RPMI8226 (cell line): ENCODE data around the gene LRBA.

ENCODE experiments used
- DNase-seq: peaks from one replicate; pipeline ENCODE4 v3.0.0-alpha.2; 2015

The LRBA gene

GRCh38 chr4:150641612-150642011, 373.5 kb downstream of the LRBA start:
- DNase-seq, result no peak

GRCh38 chr4:150632639-150633038, 382.4 kb downstream of the LRBA start:
- no peak for DNase-seq

DNA sequence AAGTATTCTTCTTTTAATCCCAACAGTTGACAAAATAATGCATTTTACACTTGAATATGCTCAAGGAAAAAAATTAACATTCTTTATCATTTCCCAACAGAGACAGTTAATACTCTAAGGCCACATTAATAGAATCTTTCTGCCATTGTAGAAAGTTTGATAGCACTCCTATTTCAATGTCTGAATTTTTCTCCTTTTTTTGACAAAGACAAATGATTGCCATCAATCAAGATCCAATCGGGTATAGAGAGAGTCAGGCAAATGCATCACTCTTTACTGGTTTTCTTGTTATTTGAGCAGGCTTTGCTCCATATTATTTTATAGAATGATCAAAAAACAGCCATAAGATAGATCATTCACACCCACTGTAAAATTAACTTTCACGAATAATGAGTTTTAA, 387.0 kb downstream of the LRBA start:
- DNase-seq, result no peak

GRCh38 chr4:150625033-150625432, 390.1 kb downstream of the LRBA start:
- DNase-seq, result no peak

GRCh38 chr4:150624055-150624454, 391.0 kb downstream of the LRBA start:
- no peak for DNase-seq

- DNase-seq, result no peak
These were observed 396.0 kb downstream of the LRBA start for GRCh38 chr4:150619042-150619441.

DNA sequence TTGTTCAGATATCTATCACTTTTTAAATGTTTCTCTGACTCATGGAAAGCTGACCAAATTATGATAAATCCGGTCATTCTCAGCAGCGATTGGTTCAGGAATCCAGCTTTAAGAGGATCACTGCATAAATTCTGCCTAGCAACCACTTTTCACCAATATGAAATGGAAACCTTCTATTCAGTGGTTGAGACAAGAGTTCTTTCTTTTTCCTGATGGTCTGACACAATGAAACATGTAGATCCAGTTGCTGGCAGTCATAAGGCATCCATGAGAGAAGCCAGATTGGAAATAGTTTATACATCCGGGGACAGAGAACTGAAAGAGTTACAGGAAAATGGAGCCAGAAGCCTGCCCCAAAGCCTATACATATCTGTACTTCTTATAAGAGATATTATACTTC, 406.0 kb downstream of the LRBA start:
- no peak for DNase-seq

GRCh38 chr4:150600812-150601445, 414.2 kb downstream of the LRBA start:
- no peak for DNase-seq

DNA sequence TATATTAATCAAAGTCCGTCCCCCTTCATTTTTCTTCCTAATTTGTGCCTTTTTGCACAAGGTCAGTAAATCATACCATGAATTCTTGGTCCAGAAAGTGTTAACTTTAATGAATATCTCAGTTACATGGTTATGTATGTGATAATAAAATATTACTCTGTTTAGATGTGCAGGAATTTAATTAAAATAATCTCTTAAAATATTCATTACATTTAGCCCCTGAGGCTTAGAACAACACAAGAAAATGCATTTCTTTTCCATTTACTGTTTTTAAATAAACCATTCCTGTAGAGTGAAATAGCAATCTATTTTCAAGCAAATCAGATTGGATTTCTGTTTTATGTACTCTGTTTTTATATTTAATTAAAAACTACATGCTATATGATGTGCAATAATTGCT, 415.5 kb downstream of the LRBA start:
- no peak for DNase-seq

GRCh38 chr4:150598909-150599308, 416.2 kb downstream of the LRBA start:
- DNase-seq, result no peak

- DNase-seq, result no peak
These were observed 421.1 kb downstream of the LRBA start for GRCh38 chr4:150593996-150594395.

- no peak for DNase-seq
These were observed 423.2 kb downstream of the LRBA start for GRCh38 chr4:150591904-150592303.

DNA sequence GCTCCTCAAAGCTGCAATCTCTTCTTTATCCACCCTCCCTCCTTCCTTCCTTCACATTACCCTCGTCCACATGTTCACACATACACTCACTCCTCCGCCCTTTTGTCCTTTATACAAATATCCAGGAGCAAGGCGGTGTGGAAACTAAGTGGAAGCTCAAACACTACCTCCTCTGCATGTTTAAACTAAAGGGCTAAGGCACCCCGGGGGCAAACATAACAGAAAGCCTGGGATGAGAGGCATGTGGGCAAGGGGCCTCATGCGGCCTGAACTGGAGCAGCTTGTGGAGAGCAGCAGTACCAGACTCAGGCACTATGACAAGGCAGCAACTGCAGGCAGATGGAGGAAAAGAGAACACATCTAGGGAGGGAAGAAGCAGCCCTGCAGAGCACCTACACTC, 423.7 kb downstream of the LRBA start:
- no peak for DNase-seq

DNA sequence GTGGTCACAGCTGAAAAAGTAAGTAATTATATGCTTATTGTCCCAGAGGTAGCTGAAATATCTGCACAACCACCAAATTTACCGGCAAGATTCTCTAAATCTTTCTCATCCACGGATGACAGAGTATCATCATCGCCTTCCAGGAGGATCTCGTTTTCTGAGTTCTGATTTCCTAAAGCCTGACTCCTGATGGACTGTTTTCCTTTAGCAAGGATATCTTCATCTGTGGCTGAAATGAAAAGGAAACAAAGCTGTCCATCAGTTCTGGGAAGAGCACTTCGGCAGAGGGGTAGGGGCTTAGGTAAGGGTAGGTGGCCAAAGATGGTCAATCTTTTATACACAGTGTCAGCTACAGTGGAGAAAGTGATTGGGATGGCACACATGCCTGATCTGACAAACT, 424.5 kb downstream of the LRBA start:
- no peak for DNase-seq

DNA sequence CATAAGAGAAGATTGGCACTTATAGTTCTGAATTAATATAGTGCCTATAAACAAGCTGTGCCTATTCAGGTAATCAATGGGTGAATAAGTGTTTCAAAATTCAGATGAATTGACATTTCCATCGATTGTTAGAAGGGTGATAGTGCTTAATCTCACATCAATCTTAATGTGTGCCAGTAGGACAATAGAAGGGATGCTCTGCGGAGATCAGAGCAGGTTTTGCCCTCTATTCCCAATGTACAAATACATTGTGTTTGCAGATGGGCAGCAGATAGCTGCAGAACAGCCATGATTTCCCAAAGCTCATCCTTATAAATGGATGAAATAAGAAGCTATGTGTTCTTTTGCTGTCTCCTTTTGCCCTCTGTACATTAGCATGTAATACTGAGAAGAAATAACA, 425.9 kb downstream of the LRBA start:
- no peak for DNase-seq

- no peak for DNase-seq
These were observed 426.8 kb downstream of the LRBA start for GRCh38 chr4:150588316-150588715.

- no peak for DNase-seq
These were observed 428.8 kb downstream of the LRBA start for GRCh38 chr4:150586162-150586810.

- DNase-seq, result no peak
These were observed 429.5 kb downstream of the LRBA start for GRCh38 chr4:150585611-150586010.

GRCh38 chr4:150584111-150584915, 430.8 kb downstream of the LRBA start:
- no peak for DNase-seq

DNA sequence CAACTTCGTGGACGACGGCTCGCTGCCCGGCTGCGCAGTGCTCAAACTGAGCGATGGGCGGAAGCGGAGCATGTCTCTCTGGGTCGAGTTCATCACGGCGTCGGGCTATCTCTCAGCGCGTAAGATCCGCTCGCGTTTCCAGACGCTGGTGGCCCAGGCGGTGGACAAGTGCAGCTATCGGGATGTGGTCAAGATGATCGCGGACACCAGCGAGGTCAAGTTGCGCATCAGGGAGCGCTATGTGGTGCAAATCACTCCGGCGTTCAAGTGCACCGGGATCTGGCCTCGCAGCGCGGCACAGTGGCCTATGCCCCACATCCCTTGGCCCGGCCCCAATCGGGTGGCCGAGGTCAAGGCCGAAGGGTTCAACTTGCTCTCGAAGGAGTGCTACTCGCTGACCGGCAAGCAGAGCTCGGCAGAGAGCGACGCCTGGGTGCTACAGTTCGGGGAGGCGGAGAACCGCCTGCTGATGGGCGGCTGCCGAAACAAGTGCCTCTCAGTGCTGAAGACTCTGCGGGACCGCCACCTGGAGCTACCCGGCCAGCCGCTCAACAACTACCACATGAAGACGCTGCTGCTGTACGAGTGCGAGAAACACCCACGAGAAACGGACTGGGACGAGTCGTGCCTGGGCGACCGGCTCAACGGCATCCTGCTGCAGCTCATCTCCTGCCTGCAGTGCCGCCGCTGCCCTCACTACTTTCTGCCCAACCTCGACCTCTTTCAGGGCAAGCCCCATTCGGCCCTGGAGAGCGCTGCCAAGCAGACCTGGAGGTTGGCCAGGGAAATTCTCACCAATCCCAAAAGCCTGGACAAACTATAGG, 431.6 kb downstream of the LRBA start:
- no peak for DNase-seq

GRCh38 chr4:150582873-150583286, 432.2 kb downstream of the LRBA start:
- no peak for DNase-seq

DNA sequence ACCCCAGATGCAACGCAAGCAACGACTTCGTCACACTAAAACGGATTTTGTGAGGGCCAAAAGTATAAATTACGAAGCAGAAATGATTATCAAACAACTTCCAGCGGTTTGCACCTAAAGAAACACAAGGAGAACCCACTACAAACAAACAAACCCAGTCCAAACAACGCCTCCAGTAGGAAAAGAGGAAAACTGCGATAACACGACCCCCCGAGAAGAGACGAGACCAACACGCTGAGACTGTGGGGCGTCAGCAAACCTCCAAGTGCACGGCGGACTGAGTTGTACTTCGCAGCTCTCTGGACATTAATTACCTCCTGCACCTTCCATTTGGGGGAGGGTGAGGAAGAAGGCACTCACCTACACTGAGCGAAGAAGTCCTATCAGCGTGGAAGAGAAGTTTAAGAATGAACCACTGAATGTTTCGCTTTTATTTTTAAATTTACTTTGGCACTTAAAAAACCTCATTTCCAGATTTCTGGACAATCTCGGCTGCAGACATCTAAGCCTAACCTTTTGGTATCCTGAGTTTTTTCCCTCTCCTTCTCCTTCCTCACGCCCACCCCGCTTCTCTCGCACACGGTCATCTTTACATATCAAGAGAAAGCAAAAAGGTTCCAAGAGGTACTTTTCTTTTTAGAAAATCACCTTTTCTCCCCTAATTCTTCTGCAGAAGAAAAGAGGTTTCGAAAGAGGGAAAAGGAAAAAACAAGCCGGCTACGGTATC, 432.8 kb downstream of the LRBA start, which contains the start of gene MAB21L2:
MAB21L2 (plus strand) TSS at position 6 of the 727 bp plus-strand sequence. CDS start 879 bp downstream, outside the sequence.
- no peak for DNase-seq
